22Rv1 (cell line): Measurements from ENCODE around the gene SRXN1.

Experiments
- H3K27ac ChIP-seq: fragments of 450-650 bp; 2 replicates; pipeline ENCODE4 v1.5.1; 2017
- ZFX ChIP-seq: fragments of 450-650 bp; IDR thresholded peaks from 2 replicates; pipeline ENCODE4 v1.6.1; 2017; ENCODE audit warnings: antibody characterized with exemption, borderline replicate concordance
- TF ChIP-seq, protein P1 (sequence below): fragments of 450-650 bp; IDR thresholded peaks from 2 replicates; pipeline ENCODE4 v1.5.1; 2017; ENCODE audit warnings: mild to moderate bottlenecking

Gene SRXN1

DNA sequence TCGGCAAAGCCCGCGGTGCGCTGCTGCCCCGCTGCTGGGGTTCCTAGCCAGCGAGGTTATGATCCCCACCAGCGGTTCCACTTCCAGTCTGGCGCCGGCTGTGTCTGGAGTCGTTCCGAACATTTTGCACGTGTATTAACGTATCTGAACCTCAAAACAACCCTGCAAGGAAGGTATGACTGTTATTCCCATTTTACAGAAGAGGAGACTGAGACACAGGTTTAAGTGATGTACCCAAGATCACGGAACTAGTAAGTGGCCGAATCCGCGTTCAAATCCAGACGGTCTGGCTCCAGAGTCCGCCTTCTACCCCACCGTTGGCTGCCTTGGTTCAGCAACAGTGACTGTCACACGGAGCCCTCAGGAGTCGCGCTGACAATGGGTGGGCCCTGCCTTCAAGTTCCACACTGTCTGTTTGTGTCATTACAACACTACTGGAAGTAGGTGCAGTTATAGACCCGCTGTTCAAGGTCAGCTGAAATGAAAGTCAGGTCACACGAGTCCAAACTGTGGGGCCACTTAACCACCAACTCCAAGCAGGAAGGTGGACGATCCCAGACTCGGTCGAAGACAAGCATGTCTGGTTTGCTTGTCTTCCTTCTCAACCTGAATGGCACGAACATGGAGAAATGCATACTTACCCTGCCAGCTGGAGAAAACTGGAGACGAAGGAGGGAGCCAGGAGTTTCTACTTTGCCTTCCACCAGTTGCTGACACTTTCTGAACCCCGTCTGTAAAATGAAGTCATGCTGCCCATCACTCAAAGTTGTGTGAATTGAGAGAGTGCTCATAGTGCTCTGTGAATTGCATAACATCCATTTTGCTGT lies 803 bp upstream of the SRXN1 start:
- peak overlapping the region; percentile 80 for H3K27ac ChIP-seq
- TF ChIP-seq, protein P1, sequence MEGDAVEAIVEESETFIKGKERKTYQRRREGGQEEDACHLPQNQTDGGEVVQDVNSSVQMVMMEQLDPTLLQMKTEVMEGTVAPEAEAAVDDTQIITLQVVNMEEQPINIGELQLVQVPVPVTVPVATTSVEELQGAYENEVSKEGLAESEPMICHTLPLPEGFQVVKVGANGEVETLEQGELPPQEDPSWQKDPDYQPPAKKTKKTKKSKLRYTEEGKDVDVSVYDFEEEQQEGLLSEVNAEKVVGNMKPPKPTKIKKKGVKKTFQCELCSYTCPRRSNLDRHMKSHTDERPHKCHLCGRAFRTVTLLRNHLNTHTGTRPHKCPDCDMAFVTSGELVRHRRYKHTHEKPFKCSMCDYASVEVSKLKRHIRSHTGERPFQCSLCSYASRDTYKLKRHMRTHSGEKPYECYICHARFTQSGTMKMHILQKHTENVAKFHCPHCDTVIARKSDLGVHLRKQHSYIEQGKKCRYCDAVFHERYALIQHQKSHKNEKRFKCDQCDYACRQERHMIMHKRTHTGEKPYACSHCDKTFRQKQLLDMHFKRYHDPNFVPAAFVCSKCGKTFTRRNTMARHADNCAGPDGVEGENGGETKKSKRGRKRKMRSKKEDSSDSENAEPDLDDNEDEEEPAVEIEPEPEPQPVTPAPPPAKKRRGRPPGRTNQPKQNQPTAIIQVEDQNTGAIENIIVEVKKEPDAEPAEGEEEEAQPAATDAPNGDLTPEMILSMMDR, result peak; percentile 33; the same call in 1 of the 2 replicates
- no peak for TF ChIP-seq ZFX

DNA sequence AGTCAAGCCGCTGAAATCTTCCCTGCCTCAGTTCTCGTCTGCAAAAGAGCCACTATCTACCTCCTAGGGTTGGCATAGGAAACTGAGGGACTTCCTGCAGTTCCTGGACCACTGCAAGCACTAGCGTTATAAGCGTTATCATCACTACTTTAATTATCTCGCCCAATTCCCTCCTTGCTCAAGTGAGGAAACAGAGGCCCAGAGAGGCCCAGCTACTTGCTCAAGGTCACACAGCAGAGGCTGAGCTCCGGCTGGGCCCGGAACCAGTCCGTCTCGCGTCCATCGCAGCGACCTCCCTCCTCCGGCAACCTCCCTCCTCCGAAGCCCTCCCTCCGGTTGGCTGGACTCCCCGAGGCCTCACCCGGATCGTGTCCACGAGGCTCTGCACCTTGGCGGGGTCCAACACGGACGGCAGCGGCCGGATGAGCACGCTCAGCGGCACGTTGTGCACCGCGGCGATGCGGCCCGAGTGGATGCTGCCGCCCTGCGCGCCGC lies 338 bp downstream of the SRXN1 start:
- TF ChIP-seq, protein P1, result no peak
- TF ChIP-seq ZFX, result no peak
- H3K27ac ChIP-seq, result peak overlapping the region; percentile 80

DNA sequence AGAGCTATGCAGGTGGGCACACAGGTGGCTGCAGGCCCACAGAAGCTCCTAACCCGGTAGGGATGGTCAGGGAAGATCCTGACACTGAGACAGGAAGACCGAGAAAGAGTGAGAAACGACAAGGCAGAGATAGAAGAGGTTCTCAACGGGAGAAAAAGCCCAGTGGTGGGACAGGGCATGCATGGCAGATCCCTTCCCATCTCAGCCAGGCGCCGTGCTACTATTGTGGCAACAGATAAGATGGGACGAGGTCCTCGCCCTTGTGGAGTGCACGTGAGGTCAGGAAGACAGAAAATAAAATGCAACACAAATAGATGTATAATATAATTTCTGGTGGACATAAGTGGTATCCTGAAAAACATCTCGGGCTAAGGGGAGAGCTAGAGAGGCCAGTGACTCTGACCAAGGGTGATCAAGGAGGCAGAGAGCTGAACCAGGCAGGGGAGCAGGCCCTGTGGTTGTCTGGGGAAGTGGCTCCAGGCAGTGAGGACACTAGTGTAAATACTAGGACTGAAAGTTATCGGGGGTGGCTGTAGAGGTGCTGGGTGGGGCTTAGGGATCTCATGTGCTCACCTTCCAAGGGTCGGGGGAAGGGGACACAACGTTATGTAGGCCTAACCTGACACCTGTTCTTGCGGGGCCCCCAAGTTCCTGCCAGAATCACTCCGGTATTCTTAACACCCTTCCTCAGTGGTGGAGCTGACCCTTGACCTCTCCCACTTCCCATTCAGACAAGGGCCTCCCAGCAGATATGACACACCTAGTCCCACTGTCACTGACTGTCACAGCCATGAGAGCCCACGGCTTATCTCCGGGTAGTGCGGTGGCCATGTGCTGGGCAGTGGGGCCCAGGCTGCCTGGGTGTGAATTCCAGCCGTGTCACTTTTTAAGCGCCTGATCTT lies 1.0 kb downstream of the SRXN1 start:
- TF ChIP-seq, protein P1, result no peak
- no peak for TF ChIP-seq ZFX
- H3K27ac ChIP-seq, result peak overlapping the region; percentile 80

DNA sequence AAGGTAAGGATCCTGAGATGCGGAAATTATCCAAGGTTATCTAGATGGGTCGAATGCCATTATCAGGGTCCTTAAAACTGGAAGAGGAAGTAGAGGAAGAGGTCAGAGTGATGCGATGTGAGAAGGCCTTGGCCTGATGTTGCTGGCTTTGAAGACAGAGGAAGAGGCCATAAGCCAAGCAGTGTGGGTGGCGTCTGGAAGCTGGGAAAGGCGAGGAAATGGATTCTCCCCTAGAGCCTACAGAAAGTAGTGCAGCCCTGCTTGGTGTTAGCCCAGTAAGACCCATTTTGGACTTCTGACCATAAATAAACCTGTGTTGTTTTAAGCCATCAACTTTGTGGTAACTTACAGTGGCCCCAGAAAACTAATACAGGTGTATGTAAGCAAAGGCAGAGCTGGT lies 2.0 kb downstream of the SRXN1 start:
- H3K27ac ChIP-seq, result peak overlapping the region; percentile 80; the same call in 1 of the 2 replicates
- TF ChIP-seq, protein P1, result no peak
- TF ChIP-seq ZFX, result no peak

DNA sequence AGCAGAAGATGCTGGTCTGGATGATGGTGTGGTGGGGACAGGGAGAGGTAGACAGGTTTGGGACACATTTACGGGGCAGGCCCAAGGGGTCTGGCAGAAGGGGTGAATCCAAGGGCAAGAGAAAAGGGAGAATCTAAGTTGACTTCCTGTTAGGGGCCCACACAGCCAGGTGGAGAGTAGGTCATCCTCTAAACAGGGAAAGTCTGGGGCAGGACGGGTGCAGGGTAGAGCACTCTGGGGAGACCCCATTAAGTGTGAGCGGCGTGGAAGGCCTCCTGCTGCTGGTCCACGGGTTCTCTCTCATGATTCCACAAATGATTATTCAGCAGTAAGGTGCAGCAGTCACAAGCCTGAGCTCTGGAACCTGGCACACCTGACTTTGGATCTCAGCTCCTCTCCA lies 2.7 kb downstream of the SRXN1 start:
- TF ChIP-seq, protein P1, result no peak
- TF ChIP-seq ZFX, result no peak
- H3K27ac ChIP-seq, result no peak overlapping the region

DNA sequence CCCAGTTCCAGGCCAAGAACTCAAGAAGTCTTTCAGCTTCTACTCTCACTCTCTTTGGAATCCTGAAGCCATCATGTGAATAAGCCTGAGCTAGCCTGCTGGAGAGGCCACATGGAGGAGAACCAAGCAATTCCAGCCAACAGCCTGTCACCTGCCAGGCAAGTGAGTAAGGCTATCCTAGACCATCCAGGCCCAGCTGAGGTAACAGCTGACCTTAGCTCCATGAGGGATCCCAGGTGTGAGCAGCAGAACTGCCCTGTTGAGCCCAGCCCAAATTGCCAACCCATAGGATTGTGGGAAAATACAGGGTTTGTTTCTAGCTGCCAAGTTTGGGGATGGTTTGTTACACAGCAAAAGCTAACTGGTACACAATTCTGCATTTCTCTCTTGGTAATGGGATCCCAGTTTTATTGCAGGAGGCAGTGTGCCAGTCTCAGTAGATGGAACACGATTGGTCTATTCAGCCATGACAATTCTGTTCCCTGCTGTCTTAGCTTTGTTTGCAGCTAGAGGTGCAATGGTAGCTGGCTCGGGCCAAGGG lies 5.5 kb downstream of the SRXN1 start:
- TF ChIP-seq, protein P1, result no peak
- no peak for TF ChIP-seq ZFX
- H3K27ac ChIP-seq, result no peak overlapping the region
